Loucy (cell line): Measurements from ENCODE around the gene ATP1A3.

ENCODE experiments used
- H2AFZ ChIP-seq: fragments of 200-600 bp; sonication (generic); 2 replicates; pipeline ENCODE4 v1.6.0; 2016; ENCODE audit warnings: antibody characterized with exemption, mild to moderate bottlenecking, low read length, moderate library complexity
- H3F3A ChIP-seq: fragments of 200-600 bp; 2 replicates; pipeline ENCODE4 v1.6.0; 2016; ENCODE audit warnings: antibody characterized with exemption, low read depth, mild to moderate bottlenecking
- H3K27me3 ChIP-seq: fragments of 200-600 bp; sonication (generic); 2 replicates; pipeline ENCODE4 v1.6.1; 2014; ENCODE audit warnings: low read length, mild to moderate bottlenecking; ENCODE audit not compliant: insufficient read depth, poor library complexity, severe bottlenecking
- H3K36me3 ChIP-seq: fragments of 200-600 bp; sonication (generic); 2 replicates; pipeline ENCODE4 v1.6.1; 2016; ENCODE audit warnings: low read length; ENCODE audit not compliant: insufficient read depth
- H3K4me1 ChIP-seq: fragments of 200-600 bp; sonication (generic); 2 replicates; pipeline ENCODE4 v1.5.1; 2014; ENCODE audit warnings: low read length, mild to moderate bottlenecking; ENCODE audit not compliant: insufficient read depth, poor library complexity, severe bottlenecking
- H3K4me2 ChIP-seq: fragments of 200-600 bp; sonication (generic); 2 replicates; pipeline ENCODE4 v1.6.0; 2014; ENCODE audit warnings: antibody characterized with exemption, low read length, low read depth, mild to moderate bottlenecking; ENCODE audit not compliant: poor library complexity, severe bottlenecking
- H3K4me3 ChIP-seq: fragments of 200-600 bp; sonication (generic); 2 replicates; pipeline ENCODE4 v1.5.1; 2014; ENCODE audit warnings: low read length, mild to moderate bottlenecking, mixed read lengths; ENCODE audit not compliant: poor library complexity, severe bottlenecking
- H3K79me2 ChIP-seq: fragments of 200-600 bp; sonication (generic); 2 replicates; pipeline ENCODE4 v1.6.1; 2014; ENCODE audit warnings: low read length; ENCODE audit not compliant: insufficient read depth
- H3K9ac ChIP-seq: fragments of 200-600 bp; sonication (generic); 2 replicates; pipeline ENCODE4 v1.6.0; 2014; ENCODE audit warnings: mild to moderate bottlenecking, low read depth, low read length, moderate library complexity; ENCODE audit not compliant: poor library complexity, severe bottlenecking
- H3K9me2 ChIP-seq: fragments of 200-600 bp; sonication (generic); replicated peaks from 2 replicates; pipeline ENCODE4 v1.6.1; 2016; ENCODE audit warnings: low read depth, low read length, mixed read lengths
- H3K9me3 ChIP-seq: fragments of 200-600 bp; sonication (generic); 2 replicates; pipeline ENCODE4 v1.6.1; 2014; ENCODE audit warnings: mild to moderate bottlenecking, antibody characterized with exemption, low read length, low read depth; ENCODE audit not compliant: insufficient read depth
- H4K20me1 ChIP-seq: fragments of 200-600 bp; sonication (generic); 2 replicates; pipeline ENCODE4 v1.6.0; 2014; ENCODE audit warnings: antibody characterized with exemption, low read length, mild to moderate bottlenecking; ENCODE audit not compliant: insufficient read depth, poor library complexity, severe bottlenecking
- CTCF ChIP-seq: fragments of 200-600 bp; sonication (generic); conservative IDR thresholded peaks from 2 replicates; pipeline ENCODE4 v1.5.1; 2014; ENCODE audit warnings: mild to moderate bottlenecking, antibody characterized with exemption, low read length
- EZH2phosphoT487 ChIP-seq: fragments of 200-600 bp; IDR thresholded peaks from 2 replicates; pipeline ENCODE4 v1.6.1; 2018; ENCODE audit warnings: antibody characterized with exemption, mild to moderate bottlenecking, moderate library complexity, borderline replicate concordance

The ATP1A3 gene

DNA sequence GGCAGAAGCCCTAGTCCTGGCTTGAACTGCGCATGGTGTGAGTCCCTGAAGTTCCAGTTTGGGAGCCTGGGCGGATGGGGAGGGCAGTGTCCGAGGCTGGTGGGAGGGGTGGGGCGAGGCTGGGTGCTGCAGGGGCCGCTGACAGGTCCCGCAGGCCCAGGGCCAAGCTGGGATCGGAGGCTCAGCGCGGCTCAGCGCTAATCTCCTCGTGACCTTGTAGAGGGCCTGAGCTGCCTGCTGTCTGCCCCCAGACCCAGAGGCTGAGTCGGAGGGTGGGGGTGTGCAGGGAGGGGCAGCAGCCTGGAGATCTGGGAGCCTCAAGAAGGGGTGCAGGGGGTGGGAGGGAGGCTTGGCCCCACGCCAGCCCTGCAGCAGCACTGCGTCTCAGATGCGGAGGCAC, 3.0 kb downstream of the ATP1A3 start:
- peaks cover 5% of the 10 kb centered on the region; the same call in 1 of the 2 replicates for H3K36me3 ChIP-seq
- H3K4me1 ChIP-seq = peaks cover 9% of the 10 kb centered on the region
- no peaks in the 10 kb centered on the region for H3K27me3 ChIP-seq
- H3F3A ChIP-seq = no peaks in the 10 kb centered on the region
- H3K9me3 ChIP-seq = no peaks in the 10 kb centered on the region
- H3K9ac ChIP-seq = no peak overlapping the region
- H2AFZ ChIP-seq = no peak overlapping the region
- no peak overlapping the region for H3K4me3 ChIP-seq
- no peaks in the 10 kb centered on the region for H4K20me1 ChIP-seq
- no peaks in the 10 kb centered on the region for H3K9me2 ChIP-seq
- no peak overlapping the region for H3K4me2 ChIP-seq
- no peak for TF ChIP-seq CTCF
- TF ChIP-seq EZH2phosphoT487 = no peak
- no peaks in the 10 kb centered on the region for H3K79me2 ChIP-seq

DNA sequence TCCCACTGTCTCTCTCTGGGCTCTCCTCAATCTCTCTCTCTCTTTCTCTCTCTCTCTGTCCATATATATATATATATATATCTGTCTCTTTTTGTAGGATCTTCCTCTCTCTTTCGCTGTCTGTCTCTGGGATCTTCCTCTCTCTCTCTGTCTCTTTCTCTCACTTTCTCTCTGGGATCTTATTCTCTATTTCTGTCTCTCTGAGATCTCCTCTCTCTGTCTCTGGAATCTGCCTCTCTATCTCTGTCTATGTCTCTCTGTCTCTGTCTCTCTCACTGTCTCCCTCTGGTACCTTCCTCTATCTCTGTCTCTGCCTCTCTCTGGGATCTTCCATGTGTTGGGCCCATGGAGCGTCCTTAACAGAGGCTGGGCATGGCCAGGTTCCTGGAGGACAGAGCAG, 3.4 kb downstream of the ATP1A3 start:
- Histone ChIP-seq H3K9me2 (no peaks in the 10 kb centered on the region), H3K79me2 (no peaks in the 10 kb centered on the region), H3K4me3 (no peak overlapping the region), H2AFZ (no peak overlapping the region), H3K9me3 (no peaks in the 10 kb centered on the region), H3K4me1 (peaks cover 9% of the 10 kb centered on the region), H3F3A (no peaks in the 10 kb centered on the region), H3K4me2 (no peak overlapping the region), H3K36me3 (peaks cover 5% of the 10 kb centered on the region; the same call in 1 of the 2 replicates), H4K20me1 (no peaks in the 10 kb centered on the region), H3K9ac (no peak overlapping the region), H3K27me3 (no peaks in the 10 kb centered on the region)
- TF ChIP-seq EZH2phosphoT487 (no peak), CTCF (no peak)

- no peaks in the 10 kb centered on the region for H3K9me2 ChIP-seq
- peaks cover 5% of the 10 kb centered on the region; the same call in 1 of the 2 replicates for H3K36me3 ChIP-seq
- H3K4me2 ChIP-seq = no peak overlapping the region
- no peaks in the 10 kb centered on the region for H3K9me3 ChIP-seq
- TF ChIP-seq EZH2phosphoT487 (no peak), CTCF (no peak)
- no peak overlapping the region for H2AFZ ChIP-seq
- H3K79me2 ChIP-seq = no peaks in the 10 kb centered on the region
- no peaks in the 10 kb centered on the region for H4K20me1 ChIP-seq
- H3K9ac ChIP-seq = no peak overlapping the region
- H3K4me1 ChIP-seq = peaks cover 9% of the 10 kb centered on the region
- no peak overlapping the region for H3K4me3 ChIP-seq
- H3K27me3 ChIP-seq = no peaks in the 10 kb centered on the region
- no peaks in the 10 kb centered on the region for H3F3A ChIP-seq
These were observed 4.0 kb downstream of the ATP1A3 start for GRCh38 chr19:41990028-41990427.
